Nephron progenitor cell (in vitro differentiated cells): ENCODE results near the gene NNT.

Experiments
- DNase-seq: peaks from one replicate; pipeline ENCODE4 v3.0.0; 2021
- H3K27ac Mint-ChIP-seq: 2 replicates; pipeline ENCODE4 v1.8.0; 2021; ENCODE audit warnings: mild to moderate bottlenecking, moderate library complexity, mixed read lengths
- H3K27me3 Mint-ChIP-seq: 2 replicates; pipeline ENCODE4 v1.8.0; 2021; ENCODE audit warnings: mild to moderate bottlenecking, low read depth, mixed read lengths; ENCODE audit not compliant: poor library complexity
- H3K36me3 Mint-ChIP-seq: 2 replicates; pipeline ENCODE4 v1.8.0; 2021; ENCODE audit warnings: low read depth, mixed read lengths
- H3K4me1 Mint-ChIP-seq: 2 replicates; pipeline ENCODE4 v1.8.0; 2021; ENCODE audit warnings: mixed read lengths
- H3K4me3 Mint-ChIP-seq: 2 replicates; pipeline ENCODE4 v1.8.0; 2021; ENCODE audit warnings: mild to moderate bottlenecking, moderate library complexity, mixed read lengths
- H3K9me3 Mint-ChIP-seq: 2 replicates; pipeline ENCODE4 v1.8.0; 2021; ENCODE audit warnings: mild to moderate bottlenecking, moderate library complexity, mixed read lengths
- TF ChIP-seq, protein P1 (sequence below): fragments of 200-600 bp; sonication (generic); IDR thresholded peaks from 2 replicates; pipeline ENCODE4 v1.5.0; 2021; ENCODE audit warnings: antibody characterized with exemption

Gene NNT

DNA sequence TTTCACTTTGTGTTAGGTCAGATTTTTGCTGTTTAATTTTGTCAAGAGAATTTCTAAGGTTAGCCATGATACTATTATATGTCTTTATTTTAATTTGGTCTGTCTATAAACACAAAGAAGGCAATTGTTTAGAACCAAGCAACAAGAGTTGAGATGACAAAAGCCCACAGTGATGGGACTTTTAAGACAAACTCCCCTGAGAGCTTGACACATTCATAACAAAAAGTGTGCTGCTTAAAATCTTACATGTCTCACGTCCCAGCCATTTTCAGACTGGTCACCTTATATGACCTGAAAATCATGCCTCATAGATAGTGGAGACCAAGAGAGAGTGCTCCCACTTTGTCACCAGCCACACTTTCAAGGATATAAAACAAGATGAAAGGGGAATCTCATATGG lies 21.6 kb upstream of the NNT start:
- TF ChIP-seq, protein P1, sequence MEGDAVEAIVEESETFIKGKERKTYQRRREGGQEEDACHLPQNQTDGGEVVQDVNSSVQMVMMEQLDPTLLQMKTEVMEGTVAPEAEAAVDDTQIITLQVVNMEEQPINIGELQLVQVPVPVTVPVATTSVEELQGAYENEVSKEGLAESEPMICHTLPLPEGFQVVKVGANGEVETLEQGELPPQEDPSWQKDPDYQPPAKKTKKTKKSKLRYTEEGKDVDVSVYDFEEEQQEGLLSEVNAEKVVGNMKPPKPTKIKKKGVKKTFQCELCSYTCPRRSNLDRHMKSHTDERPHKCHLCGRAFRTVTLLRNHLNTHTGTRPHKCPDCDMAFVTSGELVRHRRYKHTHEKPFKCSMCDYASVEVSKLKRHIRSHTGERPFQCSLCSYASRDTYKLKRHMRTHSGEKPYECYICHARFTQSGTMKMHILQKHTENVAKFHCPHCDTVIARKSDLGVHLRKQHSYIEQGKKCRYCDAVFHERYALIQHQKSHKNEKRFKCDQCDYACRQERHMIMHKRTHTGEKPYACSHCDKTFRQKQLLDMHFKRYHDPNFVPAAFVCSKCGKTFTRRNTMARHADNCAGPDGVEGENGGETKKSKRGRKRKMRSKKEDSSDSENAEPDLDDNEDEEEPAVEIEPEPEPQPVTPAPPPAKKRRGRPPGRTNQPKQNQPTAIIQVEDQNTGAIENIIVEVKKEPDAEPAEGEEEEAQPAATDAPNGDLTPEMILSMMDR, result no peak
- Mint-ChIP-seq H3K27me3 (no peaks in the 10 kb centered on the region), H3K27ac (no peak overlapping the region), H3K36me3 (peaks cover 58% of the 10 kb centered on the region), H3K9me3 (peaks cover 16% of the 10 kb centered on the region), H3K4me3 (no peak overlapping the region), H3K4me1 (no peaks in the 10 kb centered on the region)
- DNase-seq, result no peak

DNA sequence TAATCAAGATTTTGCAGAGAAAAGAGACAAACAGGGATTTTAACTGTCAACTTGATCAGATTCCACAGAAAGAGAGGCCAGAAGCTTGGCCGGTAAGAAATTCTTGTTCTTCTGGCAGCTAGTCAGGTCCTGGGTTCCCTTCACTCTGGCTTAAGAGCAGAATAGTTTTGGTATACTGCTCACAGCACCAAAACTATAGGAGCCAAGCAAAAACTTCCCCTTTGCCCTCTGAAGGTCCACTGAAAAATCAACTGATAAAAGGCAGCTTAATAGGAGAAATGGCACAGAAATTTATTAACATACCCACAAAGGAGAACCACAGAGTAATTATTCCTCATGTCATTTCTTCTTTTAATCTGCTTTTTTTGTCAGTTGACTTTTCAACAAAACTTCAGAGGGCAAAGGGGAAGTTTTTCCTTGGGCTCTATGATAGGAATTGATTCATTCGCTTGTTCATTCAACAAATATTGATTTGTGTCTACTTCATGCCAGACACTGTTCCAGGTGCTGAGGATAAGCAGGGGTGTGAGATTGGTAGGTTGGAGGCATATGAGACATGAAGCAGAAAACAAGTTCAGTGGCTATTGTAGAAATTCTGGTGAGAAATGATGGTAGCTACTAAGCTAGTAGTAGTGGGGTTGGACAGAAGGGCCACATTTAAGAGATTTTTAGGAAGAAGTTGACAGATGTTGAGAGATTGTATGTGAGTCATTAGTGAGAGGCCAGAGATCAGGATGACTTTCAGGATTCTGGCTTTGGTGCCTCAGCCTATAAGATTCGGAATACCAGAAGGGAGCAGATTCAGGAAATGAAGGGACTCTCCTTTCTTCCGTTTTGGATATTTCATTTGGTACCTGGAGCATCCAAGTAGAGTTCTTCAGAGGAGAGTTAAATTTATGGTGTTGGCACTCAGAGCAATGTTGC lies 20.6 kb upstream of the NNT start:
- Mint-ChIP-seq H3K4me1 (no peaks in the 10 kb centered on the region), H3K27ac (no peak overlapping the region), H3K27me3 (no peaks in the 10 kb centered on the region), H3K9me3 (peaks cover 7% of the 10 kb centered on the region), H3K4me3 (no peak overlapping the region), H3K36me3 (peaks cover 56% of the 10 kb centered on the region)
- TF ChIP-seq, protein P1, result no peak
- no peak for DNase-seq

DNA sequence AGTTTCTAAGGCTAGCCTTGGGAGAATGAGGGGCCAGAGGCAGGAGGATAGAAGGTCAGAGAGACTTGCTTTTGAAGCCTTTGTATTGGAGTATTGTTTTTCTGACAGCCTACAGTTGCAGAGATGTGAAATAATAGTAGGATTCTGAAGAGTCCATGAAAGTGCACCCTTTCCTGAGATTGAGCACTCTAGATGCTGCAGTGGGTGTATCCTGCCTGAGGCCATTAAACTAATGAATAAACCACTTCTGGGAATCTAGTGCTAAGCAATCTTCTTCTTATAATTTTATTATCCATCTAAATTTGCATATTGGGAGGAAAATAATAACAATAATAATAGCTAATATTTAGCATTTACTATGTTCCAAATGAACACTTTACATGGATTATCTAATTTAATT lies 19.3 kb upstream of the NNT start:
- H3K27me3 Mint-ChIP-seq, result no peaks in the 10 kb centered on the region
- H3K9me3 Mint-ChIP-seq, result peaks cover 7% of the 10 kb centered on the region
- H3K4me3 Mint-ChIP-seq, result no peak overlapping the region
- H3K36me3 Mint-ChIP-seq, result peaks cover 63% of the 10 kb centered on the region
- no peak overlapping the region for H3K27ac Mint-ChIP-seq
- no peaks in the 10 kb centered on the region for H3K4me1 Mint-ChIP-seq
- no peak for DNase-seq
- TF ChIP-seq, protein P1, result no peak

DNA sequence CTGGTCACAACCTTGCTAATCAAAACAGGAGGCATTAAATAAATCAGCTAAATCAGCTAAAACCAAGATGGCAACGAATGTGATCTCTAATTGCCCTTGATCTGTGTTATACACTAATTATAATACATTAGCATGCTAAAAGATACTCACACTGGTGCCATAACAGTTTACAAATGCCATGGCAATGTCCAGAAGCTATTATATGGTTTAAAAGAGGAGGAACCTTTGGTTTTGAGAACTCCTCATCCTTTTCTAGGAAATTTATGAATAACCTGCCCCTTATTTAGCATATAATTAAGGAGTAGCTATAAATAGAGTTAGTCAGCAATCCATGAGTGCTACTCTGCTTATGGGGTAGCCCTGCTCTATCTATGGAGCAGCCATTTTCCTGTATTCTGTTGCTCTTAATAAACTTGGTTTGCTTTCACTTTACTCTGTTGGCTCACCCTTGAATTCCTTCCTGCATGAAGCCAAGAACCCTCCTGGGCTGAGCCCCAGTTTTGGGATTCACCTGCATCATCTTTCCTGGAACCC lies 18.7 kb upstream of the NNT start:
- Mint-ChIP-seq H3K36me3 (peaks cover 67% of the 10 kb centered on the region), H3K27me3 (no peaks in the 10 kb centered on the region), H3K9me3 (peaks cover 4% of the 10 kb centered on the region), H3K4me1 (no peaks in the 10 kb centered on the region), H3K4me3 (no peak overlapping the region), H3K27ac (no peak overlapping the region)
- TF ChIP-seq, protein P1, result no peak
- no peak for DNase-seq

DNA sequence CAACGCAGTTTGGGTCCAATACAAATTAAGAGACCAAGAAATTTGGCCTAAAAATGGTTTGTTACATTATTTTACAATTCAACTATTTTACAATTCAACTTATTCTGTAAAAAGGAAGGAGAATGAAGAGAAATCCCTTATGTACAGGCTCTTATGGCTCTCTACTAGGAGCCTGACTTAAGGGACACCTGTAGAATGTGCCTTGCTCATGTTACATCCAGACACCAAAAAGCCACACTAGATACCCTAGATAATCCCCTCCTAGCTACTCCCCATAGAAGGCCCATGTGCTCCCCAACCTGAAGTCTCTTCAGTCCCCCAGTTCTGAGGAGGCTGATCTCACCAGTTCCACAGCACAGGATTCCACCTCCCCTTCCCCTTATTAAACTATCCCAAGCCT lies 14.1 kb upstream of the NNT start:
- Mint-ChIP-seq H3K9me3 (peaks cover 4% of the 10 kb centered on the region), H3K4me1 (no peaks in the 10 kb centered on the region), H3K27ac (no peak overlapping the region), H3K27me3 (no peaks in the 10 kb centered on the region), H3K4me3 (no peak overlapping the region), H3K36me3 (peaks cover 46% of the 10 kb centered on the region)
- TF ChIP-seq, protein P1, result no peak
- no peak for DNase-seq

DNA sequence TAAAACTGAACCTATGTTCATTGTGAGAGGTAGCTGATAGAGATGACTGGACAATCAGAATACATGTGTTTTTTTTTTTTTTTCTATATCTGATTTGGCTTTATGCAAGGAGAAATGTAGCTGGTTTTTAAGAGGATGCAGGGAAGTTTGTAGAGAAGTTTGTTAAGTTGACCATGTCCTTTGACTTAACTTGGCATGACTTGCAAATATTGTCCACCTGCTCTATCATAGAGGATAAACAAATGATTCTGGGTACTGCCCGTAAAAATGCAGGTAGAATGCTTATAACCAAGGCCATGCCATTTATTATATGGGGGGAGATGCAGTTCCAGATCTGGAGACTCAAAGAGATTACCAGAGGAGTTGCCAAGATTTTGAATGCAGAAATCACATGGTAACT lies 13.7 kb upstream of the NNT start:
- Mint-ChIP-seq H3K9me3 (peaks cover 4% of the 10 kb centered on the region), H3K27ac (no peak overlapping the region), H3K4me3 (no peak overlapping the region), H3K27me3 (no peaks in the 10 kb centered on the region), H3K36me3 (peaks cover 46% of the 10 kb centered on the region), H3K4me1 (no peaks in the 10 kb centered on the region)
- TF ChIP-seq, protein P1, result no peak
- no peak for DNase-seq
